ENCODE results near the gene DUSP3.

- TF ChIP-seq CTCF (IDR thresholded peaks at IDR 0.05; ENCODE audit: poor library complexity, severe bottlenecking) (no peak), EZH2 (IDR thresholded peaks at IDR 0.05; ENCODE audit: borderline replicate concordance, insufficient read depth, low read length, poor library complexity, severe bottlenecking) (no peak), RAD21 (conservative IDR thresholded peaks at IDR 0.05) (no peak), POLR2AphosphoS5 (IDR thresholded peaks at IDR 0.05) (no peak), TAF1 (IDR thresholded peaks at IDR 0.05; ENCODE audit: low read depth) (no peak), REST (IDR thresholded peaks at IDR 0.05; ENCODE audit: borderline replicate concordance) (no peak)
These were observed 10.7 kb upstream of the DUSP3 start for GRCh38 chr17:43789482-43789881.

Data from neural cell (in vitro differentiated cells).